Measurements from ENCODE around the gene RESP18. TPM values are rescaled to one million over a fixed set of nuclear protein-coding genes. Genes with fewer than 3 reads are reported as not detected.

The RESP18 gene
- total and polyA plus RNA-seq, 2 donors (not counting 1 experiment from before 2014, with no cell fraction given), result not detected

GRCh38 chr2:219309278-219309677 lies 23.3 kb downstream of the RESP18 start, which contains the start of gene PTPRN:
PTPRN (minus strand) TSS chr2:219309401; CDS start chr2:219309332, 69 bp downstream.
- TF ChIP-seq CTCF (IDR thresholded peaks at IDR 0.05), result no peak
- no peak for TF ChIP-seq EZH2 (IDR thresholded peaks at IDR 0.05; ENCODE audit: borderline replicate concordance, insufficient read depth, low read depth, low read length, poor library complexity, severe bottlenecking)
- intact Hi-C loops (cut with micrococcal nuclease), result no loop called here
- Histone ChIP-seq H4K20me1 (ENCODE audit: control insufficient read depth, insufficient read depth, low read length, poor library complexity, severe bottlenecking) (no peaks in the 10 kb centered on the region), H3K9ac (ENCODE audit: low read length) (no peak within 1 kb of the TSS), H3K27me3 (replicated peaks in 1 of 4; ENCODE audit: control extremely low read depth in 1 of 4, control insufficient read depth in 3 of 4, insufficient read depth in 4 of 4, low read length in 3 of 4) (peaks cover 0 to 37% (median 27%) of the 10 kb centered on the region in 4 experiments), H3K27ac (ENCODE audit: low read length in 2 of 2) (no peak within 1 kb of the TSS), H3K4me1 (ENCODE audit: control insufficient read depth in 2 of 2, insufficient read depth in 2 of 2, low read length in 2 of 2) (peaks cover 0 to 6% of the 10 kb centered on the region in 2 donors), H3K4me2 (replicated peaks; ENCODE audit: low read depth, low read length, poor library complexity, severe bottlenecking) (no peak within 1 kb of the TSS), H3K9me3 (ENCODE audit: control extremely low read depth in 1 of 3, control insufficient read depth in 2 of 3, insufficient read depth in 1 of 3, low read length in 2 of 3) (peaks cover 0 to 20% (median 0%) of the 10 kb centered on the region in 3 donors), H2AFZ (ENCODE audit: insufficient read depth, low read depth, low read length, poor library complexity, severe bottlenecking) (no peak within 1 kb of the TSS), H3K4me3 (ENCODE audit: control extremely low read depth in 1 of 5, extremely low read depth in 1 of 5, insufficient read depth in 1 of 5, low read depth in 2 of 5, low read length in 4 of 5) (no peak within 1 kb of the TSS), H3K36me3 (replicated peaks in 1 of 2; ENCODE audit: control extremely low read depth in 1 of 2, control insufficient read depth in 1 of 2, extremely low read depth in 1 of 2, insufficient read depth in 2 of 2, low read length in 1 of 2) (no peaks in the 10 kb centered on the region), H3K79me2 (ENCODE audit: control insufficient read depth, insufficient read depth, low read length) (no peaks in the 10 kb centered on the region)
- ATAC-seq (ENCODE audit: low read depth) (no peak), DNase-seq (peak; percentile 6)
- WGBS (ENCODE audit: insufficient coverage), result 10% methylated on average over 34 of the region's 37 CpGs
- Mint-ChIP-seq H3K27me3 (peaks cover 61% of the 10 kb centered on the region), H3K4me3 (no peak within 1 kb of the TSS), H3K27ac (no peak within 1 kb of the TSS), H3K9me3 (ENCODE audit: insufficient read depth) (peaks cover 2% of the 10 kb centered on the region), H3K4me1 (peaks cover 2% of the 10 kb centered on the region)
- ChIA-PET POLR2A (no interaction called here), CTCF (interaction anchor here (0.7 kb wide), 1 partner anchor 10 kb away, joined by 3 read pairs; no protein-coding TSS in a partner anchor)
